GM18520 (cell line): ENCODE measurements around the gene SULT1C4.
"Not testable (repeated sequence)": the region's sequence is repeated elsewhere in the genome, so short reads cannot be mapped to it uniquely, and the experiment has no call there.

Experiments
- ATAC-seq: cut with Tn5 transposase; IDR thresholded peaks from one replicate; pipeline ENCODE4 v1.9.1; 2021; ENCODE audit not compliant: unreplicated experiment

Gene SULT1C4

GRCh38 chr2:108377815-108378630, at the start of gene SULT1C4:
Gene SULT1C4 (plus strand): TSS chr2:108377954. CDS start chr2:108378338, 384 bp downstream.
- no peak for ATAC-seq

GRCh38 chr2:108329771-108330170, 48.0 kb upstream of the SULT1C4 start:
- ATAC-seq, result no peak

- ATAC-seq, result no peak
These were observed 46.8 kb upstream of the SULT1C4 start for GRCh38 chr2:108330979-108331378.

GRCh38 chr2:108345951-108346350, 31.8 kb upstream of the SULT1C4 start:
- ATAC-seq, result no peak

GRCh38 chr2:108346827-108347226, 30.9 kb upstream of the SULT1C4 start:
- ATAC-seq, result no peak

- ATAC-seq, result no peak
These were observed 30.0 kb upstream of the SULT1C4 start for GRCh38 chr2:108347786-108348185.

GRCh38 chr2:108348816-108349570, 28.8 kb upstream of the SULT1C4 start:
- no peak for ATAC-seq

GRCh38 chr2:108349571-108349928, 28.2 kb upstream of the SULT1C4 start:
- no peak for ATAC-seq

GRCh38 chr2:108351889-108352288, 25.9 kb upstream of the SULT1C4 start:
- ATAC-seq, result no peak

- no peak for ATAC-seq
These were observed 23.6 kb upstream of the SULT1C4 start for GRCh38 chr2:108354136-108354535.

GRCh38 chr2:108355906-108356734, 21.6 kb upstream of the SULT1C4 start:
- no peak for ATAC-seq

- ATAC-seq, result not testable (repeated sequence)
These were observed 18.4 kb upstream of the SULT1C4 start for GRCh38 chr2:108359336-108359735.

GRCh38 chr2:108360776-108361468, 16.8 kb upstream of the SULT1C4 start:
- ATAC-seq, result no peak

GRCh38 chr2:108363024-108363907, 14.5 kb upstream of the SULT1C4 start:
- ATAC-seq, result no peak

GRCh38 chr2:108363908-108364225, 13.9 kb upstream of the SULT1C4 start:
- no peak for ATAC-seq

GRCh38 chr2:108364676-108365297, 13.0 kb upstream of the SULT1C4 start:
- no peak for ATAC-seq

- no peak for ATAC-seq
These were observed 12.1 kb upstream of the SULT1C4 start for GRCh38 chr2:108365656-108366055.

GRCh38 chr2:108367014-108367413, 10.7 kb upstream of the SULT1C4 start:
- no peak for ATAC-seq

- ATAC-seq, result no peak
These were observed 10.1 kb upstream of the SULT1C4 start for GRCh38 chr2:108367561-108368175.
